Activated CD8-positive, alpha-beta T cell treated with anti-CD3 and anti-CD28 coated beads for 36 hours (primary cell): Measurements from ENCODE around the gene AMOTL2. TPM values are rescaled to one million over a fixed set of nuclear protein-coding genes. Genes with fewer than 3 reads are reported as not detected.

Source experiments
- ATAC-seq: fragments of 200-7000 bp; cut with Tn5 transposase; one replicate; pipeline ENCODE4 v1.10.0; 2021; ENCODE audit warnings: mild to moderate bottlenecking, moderate library complexity
- CTCF ChIA-PET: fragments of 350-600 bp; sonication (Branson Sonifier 250); formaldehyde crosslinking; loops from one replicate; lab custom pipeline; 2021; ENCODE audit warnings: antibody characterized with exemption; lab: Charles Lee
- POLR2A ChIA-PET: fragments of 350-600 bp; sonication (Branson Sonifier 250); formaldehyde crosslinking; loops from one replicate; lab custom pipeline; 2021; ENCODE audit warnings: antibody characterized with exemption; lab: Charles Lee
- DNase-seq: peaks from one replicate; pipeline ENCODE4 v3.0.0-alpha.2; 2020
- H3K27ac Mint-ChIP-seq: one replicate; pipeline ENCODE4 v1.8.0; 2021; ENCODE audit warnings: mild to moderate bottlenecking, mixed read lengths
- H3K27me3 Mint-ChIP-seq: one replicate; pipeline ENCODE4 v1.8.0; 2021; ENCODE audit warnings: mixed read lengths
- H3K36me3 Mint-ChIP-seq: one replicate; pipeline ENCODE4 v1.8.0; 2021; ENCODE audit warnings: low read depth, mixed read lengths
- H3K4me1 Mint-ChIP-seq: one replicate; pipeline ENCODE4 v1.8.0; 2021; ENCODE audit warnings: low read depth, mixed read lengths
- H3K4me3 Mint-ChIP-seq: one replicate; pipeline ENCODE4 v1.8.0; 2021; ENCODE audit warnings: mild to moderate bottlenecking, moderate library complexity, mixed read lengths
- H3K9me3 Mint-ChIP-seq: one replicate; pipeline ENCODE4 v1.8.0; 2021; ENCODE audit warnings: mixed read lengths
- intact Hi-C: fragments of 100-400 bp; cut with micrococcal nuclease; formaldehyde crosslinking; loops from one replicate; pipeline ENCODE4 v1.10.0; 2022
- total RNA-seq, 2 experiments: library from RNA; stranded (reverse); gene quantifications; one replicate each; pipeline ENCODE4 v1.2.3, GENCODE V29; 2021
- TF ChIP-seq, protein P1 (sequence below): fragments of 200-600 bp; IDR thresholded peaks from one replicate; pipeline ENCODE4 v1.8.0; 2022; ENCODE audit warnings: antibody characterized with exemption, mild to moderate bottlenecking

AMOTL2 gene
- total RNA-seq, 2 experiments from 2014 or later: not detected

DNA sequence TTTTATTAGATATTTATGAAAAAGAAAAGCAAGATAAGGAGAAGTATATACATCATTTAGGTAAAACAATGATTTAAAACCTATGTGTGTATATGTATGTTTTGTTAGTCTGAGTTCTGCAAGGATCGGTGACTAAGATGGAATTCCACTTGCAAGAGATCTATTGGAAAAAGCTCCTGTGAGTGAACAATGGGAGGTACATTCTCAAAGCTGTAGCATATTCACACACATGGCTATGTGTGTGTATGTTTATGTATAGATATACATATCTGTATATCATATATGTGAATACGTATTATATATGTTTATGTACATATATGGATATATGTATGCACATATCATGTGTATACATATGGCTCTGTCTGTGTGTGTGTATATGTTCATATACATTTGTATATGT lies 54.3 kb downstream of the AMOTL2 start:
- no peaks in the 10 kb centered on the region for H3K4me1 Mint-ChIP-seq
- intact Hi-C loops: no loop called here
- ATAC-seq: no peak
- H3K27ac Mint-ChIP-seq: no peak overlapping the region
- TF ChIP-seq, protein P1, sequence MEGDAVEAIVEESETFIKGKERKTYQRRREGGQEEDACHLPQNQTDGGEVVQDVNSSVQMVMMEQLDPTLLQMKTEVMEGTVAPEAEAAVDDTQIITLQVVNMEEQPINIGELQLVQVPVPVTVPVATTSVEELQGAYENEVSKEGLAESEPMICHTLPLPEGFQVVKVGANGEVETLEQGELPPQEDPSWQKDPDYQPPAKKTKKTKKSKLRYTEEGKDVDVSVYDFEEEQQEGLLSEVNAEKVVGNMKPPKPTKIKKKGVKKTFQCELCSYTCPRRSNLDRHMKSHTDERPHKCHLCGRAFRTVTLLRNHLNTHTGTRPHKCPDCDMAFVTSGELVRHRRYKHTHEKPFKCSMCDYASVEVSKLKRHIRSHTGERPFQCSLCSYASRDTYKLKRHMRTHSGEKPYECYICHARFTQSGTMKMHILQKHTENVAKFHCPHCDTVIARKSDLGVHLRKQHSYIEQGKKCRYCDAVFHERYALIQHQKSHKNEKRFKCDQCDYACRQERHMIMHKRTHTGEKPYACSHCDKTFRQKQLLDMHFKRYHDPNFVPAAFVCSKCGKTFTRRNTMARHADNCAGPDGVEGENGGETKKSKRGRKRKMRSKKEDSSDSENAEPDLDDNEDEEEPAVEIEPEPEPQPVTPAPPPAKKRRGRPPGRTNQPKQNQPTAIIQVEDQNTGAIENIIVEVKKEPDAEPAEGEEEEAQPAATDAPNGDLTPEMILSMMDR: no peak
- no peak for DNase-seq
- no peaks in the 10 kb centered on the region for H3K9me3 Mint-ChIP-seq
- no peaks in the 10 kb centered on the region for H3K36me3 Mint-ChIP-seq
- CTCF ChIA-PET: interaction anchor here (0.7 to 1.5 kb wide), 4 partner anchors 11 to 161 kb away, joined by 3 to 4 read pairs (median 3); no protein-coding TSS in a partner anchor
- peaks cover 10% of the 10 kb centered on the region for H3K27me3 Mint-ChIP-seq
- H3K4me3 Mint-ChIP-seq: no peak overlapping the region
- POLR2A ChIA-PET: no interaction called here

- Mint-ChIP-seq H3K36me3 (no peaks in the 10 kb centered on the region), H3K4me3 (no peak overlapping the region), H3K4me1 (no peaks in the 10 kb centered on the region), H3K27me3 (peaks cover 22% of the 10 kb centered on the region), H3K27ac (no peak overlapping the region), H3K9me3 (no peaks in the 10 kb centered on the region)
- intact Hi-C loops: no loop called here
- no peak for ATAC-seq
- ChIA-PET POLR2A (no interaction called here), CTCF (interaction anchor here (0.6 to 1.9 kb wide), 4 partner anchors 10 to 160 kb away, joined by 3 to 14 read pairs (median 4); no protein-coding TSS in a partner anchor)
- TF ChIP-seq, protein P1: no peak
- no peak for DNase-seq
These were observed 56.1 kb downstream of the AMOTL2 start for GRCh38 chr3:134318166-134318565.

- Mint-ChIP-seq H3K27ac (no peak overlapping the region), H3K4me3 (no peak overlapping the region), H3K4me1 (no peaks in the 10 kb centered on the region), H3K27me3 (peaks cover 20% of the 10 kb centered on the region), H3K36me3 (no peaks in the 10 kb centered on the region), H3K9me3 (no peaks in the 10 kb centered on the region)
- POLR2A ChIA-PET: interaction anchor here (0.8 kb wide), 1 partner anchor 155 kb away, joined by 3 read pairs; no protein-coding TSS in a partner anchor
- CTCF ChIA-PET: interaction anchor here (0.6 to 1.9 kb wide), 5 partner anchors 9 to 160 kb away, joined by 3 to 14 read pairs (median 4); no protein-coding TSS in a partner anchor
- DNase-seq (no peak), ATAC-seq (no peak)
- intact Hi-C loops: no loop called here
- TF ChIP-seq, protein P1: no peak
These were observed 56.9 kb downstream of the AMOTL2 start for GRCh38 chr3:134317106-134317947.

DNA sequence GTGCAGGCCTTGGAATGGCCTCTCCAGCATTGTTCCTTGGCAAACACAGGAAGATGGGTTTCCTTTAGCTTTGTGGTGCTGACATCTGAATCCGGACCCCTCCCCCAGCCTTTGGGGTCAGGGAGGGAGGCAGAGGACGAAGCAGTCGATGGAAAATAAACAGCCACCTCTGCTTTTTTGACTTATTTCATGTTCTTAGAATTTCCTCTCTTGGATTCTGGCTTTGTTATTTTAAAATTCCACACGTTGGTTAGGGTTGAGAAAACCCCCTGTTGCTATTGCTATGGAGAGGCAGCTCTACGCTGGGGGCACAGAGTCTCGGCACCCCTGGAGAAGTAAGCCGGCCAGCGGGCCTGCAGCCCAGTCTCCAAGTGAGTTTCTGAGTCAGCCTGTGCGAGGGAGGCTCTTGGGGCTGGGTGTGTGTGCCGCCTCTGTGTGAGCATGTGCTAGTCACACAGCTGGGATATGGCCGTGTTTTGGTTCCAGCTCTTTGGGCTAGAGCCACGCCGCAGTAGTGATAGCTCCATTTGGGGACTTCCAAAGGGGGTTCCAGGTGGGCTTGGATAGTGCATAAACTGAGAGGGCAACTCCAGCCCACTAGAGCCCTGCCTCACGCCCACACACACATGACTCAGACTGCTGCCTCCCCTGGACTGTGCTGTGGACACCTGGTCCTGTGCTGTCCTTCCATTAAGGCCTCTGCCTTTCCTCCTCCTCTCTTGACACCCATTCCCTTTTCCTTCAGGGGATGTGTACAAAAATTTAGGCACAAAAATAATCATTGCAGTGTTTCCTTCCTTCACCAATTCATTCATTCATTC lies 58.8 kb downstream of the AMOTL2 start:
- H3K27ac Mint-ChIP-seq: no peak overlapping the region

More for the DNA sequence above, 58.8 kb downstream of the AMOTL2 start:
- TF ChIP-seq, protein P1: no peak
- ChIA-PET CTCF (interaction anchor here (1.5 kb wide), 1 partner anchor 158 kb away, joined by 4 read pairs; no protein-coding TSS in a partner anchor), POLR2A (no interaction called here)
- H3K36me3 Mint-ChIP-seq: no peaks in the 10 kb centered on the region
- intact Hi-C loops: no loop called here
- peaks cover 25% of the 10 kb centered on the region for H3K27me3 Mint-ChIP-seq
- ATAC-seq: no peak
- H3K4me1 Mint-ChIP-seq: no peaks in the 10 kb centered on the region
- no peaks in the 10 kb centered on the region for H3K9me3 Mint-ChIP-seq
- H3K4me3 Mint-ChIP-seq: no peak overlapping the region
- no peak for DNase-seq
